ENCODE results near the gene THRAP3.
A peak's percentile ranks its signal among the peaks of the same experiment; 100 is the strongest.

THRAP3 gene

DNA sequence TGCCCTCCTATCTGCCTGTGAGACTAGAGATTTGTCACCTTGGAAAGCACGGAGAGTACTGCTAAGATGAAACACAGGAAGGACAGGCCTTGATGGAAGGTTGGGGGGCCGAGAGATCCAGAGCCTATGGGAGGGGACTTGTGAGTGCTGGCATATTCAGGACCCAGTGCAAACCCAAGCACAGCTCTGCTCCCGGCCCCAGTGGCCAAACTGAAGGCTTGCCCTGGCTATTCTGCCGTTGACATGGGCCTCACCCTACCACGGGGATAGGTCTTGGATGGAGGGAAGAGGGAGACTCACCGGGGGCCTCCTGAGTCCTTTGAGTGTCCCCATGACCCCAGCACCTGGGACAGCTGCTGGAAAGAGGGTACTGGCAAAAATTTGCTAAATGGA is 103.8 kb downstream of the THRAP3 start:
- no peak for DNase-seq

DNA sequence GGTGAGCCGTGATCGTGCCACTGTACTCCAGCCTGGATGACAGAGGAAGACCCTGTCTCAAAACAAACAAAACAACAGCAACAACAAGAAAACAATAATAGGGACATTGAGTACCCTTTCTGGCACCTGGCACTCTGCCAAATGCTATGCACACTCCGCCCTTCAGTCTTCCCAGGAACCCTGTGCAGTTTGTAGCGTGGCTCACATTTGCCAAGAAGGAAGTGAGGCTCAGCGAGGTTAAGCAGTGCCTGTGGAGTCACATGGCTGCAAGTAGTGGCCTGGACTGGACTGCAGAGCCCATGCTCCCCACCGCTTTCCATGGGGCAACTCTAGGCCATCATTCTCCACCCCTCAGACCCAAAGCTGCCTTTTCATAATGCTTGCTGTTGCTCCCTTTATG is 104.5 kb downstream of the THRAP3 start:
- peak in 1 of 2 experiments; percentile 35 for DNase-seq

- no peak for DNase-seq
These were observed 105.6 kb downstream of the THRAP3 start for GRCh38 chr1:36329817-36330216.

- DNase-seq = no peak
These were observed 106.7 kb downstream of the THRAP3 start for GRCh38 chr1:36330940-36331339.

- DNase-seq = no peak
These were observed 113.6 kb downstream of the THRAP3 start for GRCh38 chr1:36337830-36338229.

- no peak for DNase-seq
These were observed 115.0 kb downstream of the THRAP3 start for GRCh38 chr1:36339215-36339614.

GRCh38 chr1:36339615-36340014 is 115.4 kb downstream of the THRAP3 start:
- DNase-seq = no peak

GRCh38 chr1:36341626-36342320 is 117.5 kb downstream of the THRAP3 start:
- no peak for DNase-seq

- DNase-seq = peak; percentile 20 to 57
These were observed 118.4 kb downstream of the THRAP3 start for GRCh38 chr1:36342426-36343185.

DNA sequence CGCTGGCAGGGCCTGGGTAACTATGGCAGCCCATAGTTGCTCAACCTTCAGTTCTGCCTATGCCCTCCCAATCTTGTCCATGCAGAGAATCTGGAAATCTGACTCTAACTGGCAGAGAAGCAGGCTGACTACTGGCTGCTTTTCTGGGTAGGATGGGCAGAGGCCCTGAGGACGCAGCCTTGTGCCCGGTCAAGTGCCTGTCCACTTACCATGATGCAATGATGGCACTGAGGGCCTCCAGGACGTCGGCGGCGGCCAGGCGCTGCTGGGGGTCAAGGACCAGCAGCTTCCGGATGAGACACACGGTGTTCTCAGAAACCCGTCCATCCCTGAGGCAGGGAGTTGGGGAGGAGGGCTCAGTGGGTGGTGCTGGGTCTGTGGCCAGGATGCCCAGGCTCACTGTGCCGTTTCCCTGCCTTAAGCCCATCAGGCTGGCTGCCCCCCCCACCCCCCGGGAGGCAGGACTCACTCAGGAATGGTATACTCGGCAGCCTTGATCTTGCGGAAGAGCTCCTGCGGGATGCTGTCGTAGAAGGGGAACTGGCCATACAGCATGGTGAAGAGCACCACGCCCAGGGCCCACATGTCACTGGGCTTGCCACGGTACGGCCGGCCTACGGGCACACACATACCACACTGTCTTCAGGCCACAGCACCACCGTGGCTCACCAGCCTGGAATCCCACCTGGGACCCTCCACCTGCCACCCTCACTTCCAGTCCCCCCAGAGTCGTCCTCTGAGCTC is 119.6 kb downstream of the THRAP3 start:
- DNase-seq = no peak

GRCh38 chr1:36344395-36344680 is 120.1 kb downstream of the THRAP3 start:
- DNase-seq = no peak

DNA sequence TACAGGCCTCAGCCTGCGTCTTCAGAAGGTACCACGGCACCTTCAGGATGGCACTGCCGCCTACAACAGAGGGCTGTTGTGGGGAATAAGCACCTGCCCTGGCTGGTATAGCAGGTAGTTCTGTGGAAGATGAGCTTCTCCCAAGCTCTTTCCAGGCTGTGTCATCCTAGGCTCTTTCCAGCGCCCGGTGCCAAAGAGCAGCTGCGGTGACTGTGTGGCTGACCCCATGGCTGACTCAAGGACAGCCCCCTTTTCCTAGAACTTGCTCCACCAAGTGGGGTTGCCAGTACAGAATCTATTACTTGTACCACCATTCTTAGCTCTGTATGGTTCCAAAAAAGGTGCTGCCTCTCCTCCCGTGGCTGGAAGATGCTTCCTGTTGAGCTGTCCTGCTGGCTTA is 121.1 kb downstream of the THRAP3 start:
- no peak for DNase-seq

- DNase-seq = no peak
These were observed 122.6 kb downstream of the THRAP3 start for GRCh38 chr1:36346741-36347370.

DNA sequence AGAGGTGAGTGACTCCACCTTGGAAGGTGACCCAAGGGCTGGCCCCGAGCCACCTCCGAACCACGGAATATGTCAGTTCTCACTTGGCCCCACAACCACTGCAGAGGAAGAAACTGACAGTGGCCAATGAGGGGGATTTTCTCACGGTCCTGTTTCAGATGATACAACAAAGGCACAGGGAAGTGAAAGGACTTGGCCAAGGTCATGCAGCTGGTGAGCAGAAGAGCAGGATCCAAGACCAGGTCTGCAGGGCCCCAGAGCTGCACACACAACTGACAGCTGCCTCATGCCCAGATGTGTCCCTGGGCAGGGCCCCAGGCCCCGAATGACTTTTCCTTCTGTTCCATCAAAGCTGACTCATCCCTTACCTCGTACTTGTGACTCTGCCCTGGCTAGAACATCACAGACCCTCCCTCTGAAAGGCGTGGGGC is 125.0 kb downstream of the THRAP3 start:
- no peak for DNase-seq

DNA sequence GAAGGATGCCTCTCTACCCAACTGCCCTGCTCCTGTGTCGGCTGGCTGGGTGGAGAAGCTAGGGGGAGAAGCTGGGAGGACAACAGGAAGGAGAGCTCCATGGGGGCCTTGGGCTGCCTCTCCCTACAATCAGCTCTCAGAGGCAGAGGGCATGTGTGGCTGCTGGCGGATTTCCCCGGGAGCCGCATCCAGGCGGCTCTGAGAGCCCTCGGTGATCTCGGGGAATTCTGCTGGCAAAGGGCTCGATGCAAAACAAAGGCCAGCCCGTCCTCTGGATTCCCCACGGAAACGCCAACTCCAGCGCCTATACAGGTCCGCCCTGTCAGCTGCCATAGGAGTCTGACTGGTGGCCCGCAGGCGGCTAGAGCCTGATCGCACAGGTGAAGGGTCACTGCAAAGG is 125.6 kb downstream of the THRAP3 start:
- no peak for DNase-seq

DNA sequence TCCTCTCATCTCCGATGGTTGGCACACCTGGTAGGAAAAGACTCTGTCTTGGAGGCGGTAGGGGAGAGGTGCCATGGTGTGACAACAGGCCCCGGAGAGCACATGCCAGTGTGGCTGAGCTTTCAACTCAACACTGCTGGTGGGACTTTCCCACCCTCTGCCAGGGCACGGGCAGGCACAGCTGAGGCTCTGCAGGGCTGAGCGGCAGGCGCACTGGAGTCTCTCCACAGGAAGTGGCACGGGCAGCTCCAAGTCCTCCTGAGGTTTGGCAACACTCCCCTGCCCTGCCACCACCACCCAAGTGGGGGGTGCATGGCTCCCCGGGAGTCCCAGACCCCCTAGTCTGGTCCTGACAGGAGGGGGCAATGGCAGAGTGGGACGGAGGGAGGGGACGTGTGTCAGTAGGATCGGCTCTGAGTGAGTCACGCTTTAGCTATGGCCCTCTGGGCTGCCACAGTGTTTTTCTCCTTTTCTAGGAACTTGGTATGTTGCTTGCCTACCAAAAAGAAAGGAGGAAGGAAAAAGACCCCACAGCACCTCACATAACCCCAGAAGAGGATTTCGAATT is 126.5 kb downstream of the THRAP3 start:
- DNase-seq = no peak

DNA sequence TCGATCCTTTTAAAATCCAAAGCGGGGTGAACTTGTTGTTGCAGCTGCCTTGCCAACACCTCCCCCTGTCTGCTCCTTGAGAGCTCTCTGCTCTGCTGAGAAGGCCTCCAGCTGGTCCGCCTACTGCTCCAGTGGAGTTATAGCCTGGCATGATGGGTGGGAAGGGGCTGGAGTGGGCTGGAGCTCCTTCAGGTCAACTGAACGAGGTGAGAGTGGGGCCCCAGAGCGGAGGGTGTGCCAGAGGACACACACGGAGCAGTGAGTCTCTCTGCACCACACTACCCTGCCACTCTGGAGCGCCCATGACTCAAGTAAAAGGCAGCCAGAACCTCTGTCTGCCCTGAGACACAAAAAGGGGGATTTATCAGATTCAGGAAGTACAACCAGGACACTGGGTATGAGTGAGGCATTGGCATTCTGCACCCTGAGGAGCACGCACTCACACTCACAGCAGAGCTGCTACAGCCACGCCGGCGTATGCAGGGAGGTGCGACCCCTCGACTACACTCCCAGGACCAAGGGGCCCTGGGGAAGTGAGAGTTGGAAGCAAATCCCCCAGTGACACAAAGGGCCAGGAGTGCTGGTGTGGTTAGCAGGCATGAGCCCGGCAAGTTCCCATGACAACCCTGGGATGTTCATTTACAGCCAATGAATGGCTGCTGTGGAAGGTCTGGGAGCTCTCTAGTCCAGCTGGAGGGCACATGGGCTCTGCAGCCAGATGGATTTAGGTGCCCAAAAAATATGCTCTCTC is 127.2 kb downstream of the THRAP3 start:
- no peak for DNase-seq

- peak in 1 of 2 experiments; percentile 34 for DNase-seq
These were observed 128.1 kb downstream of the THRAP3 start for GRCh38 chr1:36352125-36352909.

GRCh38 chr1:36352910-36353878 is 129.0 kb downstream of the THRAP3 start:
- no peak for DNase-seq

DNA sequence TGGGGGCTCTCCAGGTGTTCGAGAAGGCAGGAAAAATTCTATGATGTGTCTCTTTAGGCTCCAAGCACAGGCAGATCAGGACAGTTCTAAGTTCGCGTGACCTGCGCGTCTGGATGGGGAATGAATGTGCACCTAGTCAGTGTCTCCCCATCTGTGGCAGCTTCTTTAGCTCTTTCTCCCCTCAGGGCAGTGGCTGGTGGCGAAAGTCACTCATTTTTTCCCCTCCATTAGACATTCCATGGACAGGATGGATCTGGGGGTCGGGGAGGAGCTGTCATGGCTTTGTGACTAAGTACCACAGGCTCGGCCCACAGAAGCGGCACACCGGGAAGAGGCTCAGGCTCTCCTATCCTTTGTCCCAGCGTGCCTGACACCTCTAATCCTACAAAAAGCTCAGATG is 130.2 kb downstream of the THRAP3 start:
- DNase-seq = no peak
